OCI-LY7 (cell line): ENCODE results near the gene PIH1D2.

Experiments used
- EZH2phosphoT487 ChIP-seq: fragments of 200-600 bp; sonication (generic); IDR thresholded peaks from 2 replicates; pipeline ENCODE4 v1.6.1; 2018; ENCODE audit warnings: low read depth, borderline replicate concordance, mild to moderate bottlenecking, mixed run types, antibody characterized with exemption, low read length, moderate library complexity, mixed read lengths
- TF ChIP-seq, protein P1 (sequence below): fragments of 200-600 bp; sonication (generic); conservative IDR thresholded peaks from 2 replicates; pipeline ENCODE4 v1.5.1; 2014; ENCODE audit warnings: mild to moderate bottlenecking, antibody characterized with exemption, low read length, moderate library complexity, mixed read lengths

DNA sequence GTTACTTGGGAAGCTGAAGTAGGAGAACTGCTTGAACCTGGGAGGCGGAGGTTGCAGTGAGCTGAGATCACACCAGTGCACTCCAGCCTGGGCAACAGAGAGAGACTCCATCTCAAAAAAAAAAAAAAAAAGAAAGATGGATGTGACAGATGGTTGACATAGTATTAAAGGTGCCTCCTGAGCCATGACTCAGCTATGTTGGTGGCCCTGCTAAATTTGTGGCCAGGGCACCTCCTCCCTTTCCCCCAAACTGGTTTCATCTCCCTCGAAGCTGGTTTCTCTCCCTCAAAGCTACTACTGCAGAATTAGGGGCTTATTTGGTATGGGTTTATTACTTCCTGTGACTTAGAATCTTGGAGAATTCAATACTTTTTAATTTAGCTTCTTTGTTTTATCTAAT, 44.4 kb upstream of the PIH1D2 start:
- TF ChIP-seq, protein P1, sequence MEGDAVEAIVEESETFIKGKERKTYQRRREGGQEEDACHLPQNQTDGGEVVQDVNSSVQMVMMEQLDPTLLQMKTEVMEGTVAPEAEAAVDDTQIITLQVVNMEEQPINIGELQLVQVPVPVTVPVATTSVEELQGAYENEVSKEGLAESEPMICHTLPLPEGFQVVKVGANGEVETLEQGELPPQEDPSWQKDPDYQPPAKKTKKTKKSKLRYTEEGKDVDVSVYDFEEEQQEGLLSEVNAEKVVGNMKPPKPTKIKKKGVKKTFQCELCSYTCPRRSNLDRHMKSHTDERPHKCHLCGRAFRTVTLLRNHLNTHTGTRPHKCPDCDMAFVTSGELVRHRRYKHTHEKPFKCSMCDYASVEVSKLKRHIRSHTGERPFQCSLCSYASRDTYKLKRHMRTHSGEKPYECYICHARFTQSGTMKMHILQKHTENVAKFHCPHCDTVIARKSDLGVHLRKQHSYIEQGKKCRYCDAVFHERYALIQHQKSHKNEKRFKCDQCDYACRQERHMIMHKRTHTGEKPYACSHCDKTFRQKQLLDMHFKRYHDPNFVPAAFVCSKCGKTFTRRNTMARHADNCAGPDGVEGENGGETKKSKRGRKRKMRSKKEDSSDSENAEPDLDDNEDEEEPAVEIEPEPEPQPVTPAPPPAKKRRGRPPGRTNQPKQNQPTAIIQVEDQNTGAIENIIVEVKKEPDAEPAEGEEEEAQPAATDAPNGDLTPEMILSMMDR: no peak
- TF ChIP-seq EZH2phosphoT487: no peak
